Measurements from ENCODE around the gene ZMYND10. TPM values are rescaled to one million over a fixed set of nuclear protein-coding genes. Genes with fewer than 3 reads are reported as not detected.

ZMYND10 gene
- total RNA-seq, 1 experiment from 2014 or later: 1.4 TPM

- Histone ChIP-seq H3K18ac (ENCODE audit: insufficient read length, low read depth, low read length) (no peak overlapping the region), H2BK120ac (ENCODE audit: low read depth, low read length, poor library complexity, severe bottlenecking) (no peak overlapping the region), H4K5ac (ENCODE audit: insufficient read length, low read depth, low read length) (no peak overlapping the region), H2AK5ac (ENCODE audit: insufficient read length, low read length) (no peak overlapping the region), H3K23ac (ENCODE audit: insufficient read length, low read depth, low read length) (no peak overlapping the region), H3K4me2 (ENCODE audit: insufficient read depth, insufficient read length, low read length) (no peak overlapping the region), H3K27me3 (ENCODE audit: insufficient read depth, low read length) (no peaks in the 10 kb centered on the region; the same call in 1 of the 2 replicates), H3K9me3 (ENCODE audit: control insufficient read depth, low read depth, low read length) (no peaks in the 10 kb centered on the region), H4K8ac (replicated peaks; ENCODE audit: insufficient read length, low read depth, low read length) (no peak overlapping the region), H3K27ac (ENCODE audit: insufficient read length, low read depth, low read length) (no peak overlapping the region), H4K91ac (ENCODE audit: insufficient read length, low read depth, low read length) (no peak overlapping the region), H2BK15ac (ENCODE audit: low read depth, low read length) (no peak overlapping the region), H3K79me2 (ENCODE audit: insufficient read depth, low read length) (peaks cover 5% of the 10 kb centered on the region; the same call in 1 of the 2 replicates), H3K14ac (ENCODE audit: insufficient read depth, low read length) (no peak overlapping the region), H3K79me1 (ENCODE audit: insufficient read depth, low read depth, low read length, poor library complexity, severe bottlenecking) (no peaks in the 10 kb centered on the region), H2BK12ac (ENCODE audit: insufficient read length, low read depth, low read length) (no peak overlapping the region), H3T11ph (ENCODE audit: low read length) (no peak overlapping the region), H3K23me2 (ENCODE audit: insufficient read length, low read depth, low read length, poor library complexity, severe bottlenecking) (peaks cover 17% of the 10 kb centered on the region), H3K56ac (ENCODE audit: insufficient read length, low read depth, low read length) (no peak overlapping the region), H4K20me1 (ENCODE audit: control insufficient read depth, insufficient read depth, insufficient read length) (no peaks in the 10 kb centered on the region), H3K4me1 (ENCODE audit: insufficient read depth, low read length) (no peaks in the 10 kb centered on the region; the same call in 1 of the 2 replicates), H2BK5ac (ENCODE audit: insufficient read length, low read length) (no peak overlapping the region), H2BK20ac (ENCODE audit: low read depth, low read length, poor library complexity, severe bottlenecking) (no peak overlapping the region), H2AFZ (ENCODE audit: low read length) (no peak overlapping the region), H3K4ac (ENCODE audit: low read depth, low read length) (no peak overlapping the region), H3K9ac (ENCODE audit: extremely low read depth, insufficient read length, low read length) (no peak overlapping the region)
- Mint-ChIP-seq H3K36me3 (ENCODE audit: insufficient read depth in 1 of 3, low read depth in 3 of 3) (peaks cover 11 to 45% (median 44%) of the 10 kb centered on the region in 3 experiments; a peak in 6 of 7 replicates), H3K4me3 (peak overlapping the region in 1 of 2 experiments; percentile 11; a peak in 2 of 5 replicates), H3K27me3 (ENCODE audit: low read depth) (peaks cover 10% of the 10 kb centered on the region), H3K27ac (peak overlapping the region in 2 of 3 experiments; percentile 48 to 49; a peak in 3 of 7 replicates), H3K4me1 (peaks cover 20 to 28% of the 10 kb centered on the region in 2 experiments), H3K9me3 (no peaks in the 10 kb centered on the region)
- TF ChIP-seq, protein P1, sequence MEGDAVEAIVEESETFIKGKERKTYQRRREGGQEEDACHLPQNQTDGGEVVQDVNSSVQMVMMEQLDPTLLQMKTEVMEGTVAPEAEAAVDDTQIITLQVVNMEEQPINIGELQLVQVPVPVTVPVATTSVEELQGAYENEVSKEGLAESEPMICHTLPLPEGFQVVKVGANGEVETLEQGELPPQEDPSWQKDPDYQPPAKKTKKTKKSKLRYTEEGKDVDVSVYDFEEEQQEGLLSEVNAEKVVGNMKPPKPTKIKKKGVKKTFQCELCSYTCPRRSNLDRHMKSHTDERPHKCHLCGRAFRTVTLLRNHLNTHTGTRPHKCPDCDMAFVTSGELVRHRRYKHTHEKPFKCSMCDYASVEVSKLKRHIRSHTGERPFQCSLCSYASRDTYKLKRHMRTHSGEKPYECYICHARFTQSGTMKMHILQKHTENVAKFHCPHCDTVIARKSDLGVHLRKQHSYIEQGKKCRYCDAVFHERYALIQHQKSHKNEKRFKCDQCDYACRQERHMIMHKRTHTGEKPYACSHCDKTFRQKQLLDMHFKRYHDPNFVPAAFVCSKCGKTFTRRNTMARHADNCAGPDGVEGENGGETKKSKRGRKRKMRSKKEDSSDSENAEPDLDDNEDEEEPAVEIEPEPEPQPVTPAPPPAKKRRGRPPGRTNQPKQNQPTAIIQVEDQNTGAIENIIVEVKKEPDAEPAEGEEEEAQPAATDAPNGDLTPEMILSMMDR (conservative IDR thresholded peaks at IDR 0.05): no peak
- no CpG with 5 or more reads among the region's 12 CpGs for WGBS (ENCODE audit: extremely low coverage, insufficient read length, low lambda C conversion rate)
- DNase-seq: no peak
Observed at GRCh38 chr3:50333744-50334328, 11.7 kb downstream of the ZMYND10 start.
